ENCODE data around the gene CCRL2. TPM values are rescaled to one million over a fixed set of nuclear protein-coding genes. Genes with fewer than 3 reads are reported as not detected.

CCRL2 gene
- total RNA-seq, 1 experiment from 2014 or later = 1.2 TPM

DNA sequence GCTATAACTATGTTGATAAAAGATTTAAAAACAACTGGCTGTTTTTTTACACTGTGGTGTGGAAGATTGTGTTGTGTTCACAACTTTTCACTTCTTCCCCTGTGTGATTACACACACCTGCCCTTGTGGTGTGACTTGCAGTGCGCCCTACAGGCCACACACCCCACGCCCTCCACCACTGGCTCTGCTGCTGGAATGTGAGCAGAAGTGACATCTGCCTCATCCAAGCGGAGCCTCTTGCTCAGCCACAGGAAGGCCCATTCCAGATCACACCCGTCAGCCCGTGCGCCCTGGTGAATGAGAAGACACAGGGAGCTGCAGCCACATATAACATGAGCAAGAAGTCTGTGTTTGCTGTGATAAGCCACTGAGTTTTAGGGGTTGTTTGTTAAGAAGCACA lies 46.2 kb upstream of the CCRL2 start:
- no peaks in the 10 kb centered on the region for H3K27me3 ChIP-seq (ENCODE audit: insufficient read depth, low read depth)
- H3K4me1 ChIP-seq (replicated peaks; ENCODE audit: insufficient read depth) = peaks cover 8% of the 10 kb centered on the region
- H3K79me2 ChIP-seq (ENCODE audit: low read depth) = no peaks in the 10 kb centered on the region
- no peak overlapping the region for H2AFZ ChIP-seq
- CTCF ChIA-PET = interaction anchor here (0.6 kb wide), 1 partner anchor 390 kb away, joined by 8 read pairs; no protein-coding TSS in a partner anchor
- no peaks in the 10 kb centered on the region for H3K9me2 ChIP-seq (ENCODE audit: insufficient read depth)
- TF ChIP-seq, protein P1, sequence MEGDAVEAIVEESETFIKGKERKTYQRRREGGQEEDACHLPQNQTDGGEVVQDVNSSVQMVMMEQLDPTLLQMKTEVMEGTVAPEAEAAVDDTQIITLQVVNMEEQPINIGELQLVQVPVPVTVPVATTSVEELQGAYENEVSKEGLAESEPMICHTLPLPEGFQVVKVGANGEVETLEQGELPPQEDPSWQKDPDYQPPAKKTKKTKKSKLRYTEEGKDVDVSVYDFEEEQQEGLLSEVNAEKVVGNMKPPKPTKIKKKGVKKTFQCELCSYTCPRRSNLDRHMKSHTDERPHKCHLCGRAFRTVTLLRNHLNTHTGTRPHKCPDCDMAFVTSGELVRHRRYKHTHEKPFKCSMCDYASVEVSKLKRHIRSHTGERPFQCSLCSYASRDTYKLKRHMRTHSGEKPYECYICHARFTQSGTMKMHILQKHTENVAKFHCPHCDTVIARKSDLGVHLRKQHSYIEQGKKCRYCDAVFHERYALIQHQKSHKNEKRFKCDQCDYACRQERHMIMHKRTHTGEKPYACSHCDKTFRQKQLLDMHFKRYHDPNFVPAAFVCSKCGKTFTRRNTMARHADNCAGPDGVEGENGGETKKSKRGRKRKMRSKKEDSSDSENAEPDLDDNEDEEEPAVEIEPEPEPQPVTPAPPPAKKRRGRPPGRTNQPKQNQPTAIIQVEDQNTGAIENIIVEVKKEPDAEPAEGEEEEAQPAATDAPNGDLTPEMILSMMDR (conservative IDR thresholded peaks at IDR 0.05) = no peak
- TF ChIP-seq EZH2 (IDR thresholded peaks at IDR 0.05; ENCODE audit: low read depth) = no peak
- H3K4me2 ChIP-seq = 0 out of 2 replicates have a peak overlapping the region, but pooled peaks have one; percentile 24
- H3K36me3 ChIP-seq (ENCODE audit: low read depth) = no peaks in the 10 kb centered on the region
- H3K9me3 ChIP-seq (ENCODE audit: insufficient read depth, low read depth) = no peaks in the 10 kb centered on the region
- peaks cover 13% of the 10 kb centered on the region; the same call in 1 of the 2 replicates for H3F3A ChIP-seq (ENCODE audit: insufficient read depth, low read depth)
- intact Hi-C loops (cut with micrococcal nuclease; ENCODE audit: unreplicated experiment) = loop anchor here (1.0 kb wide), 1 partner anchor 198 kb away; no protein-coding TSS in a partner anchor
- no TSS peak for BruUV-seq (replicated peaks)
- no peaks in the 10 kb centered on the region for H4K20me1 ChIP-seq (ENCODE audit: insufficient read depth)
- peak overlapping the region; percentile 40 for H3K27ac ChIP-seq
- H3K4me3 ChIP-seq = no peak overlapping the region
- no peak for DNase-seq
- POLR2A ChIA-PET (ENCODE audit: unreplicated experiment) = no interaction called here

DNA sequence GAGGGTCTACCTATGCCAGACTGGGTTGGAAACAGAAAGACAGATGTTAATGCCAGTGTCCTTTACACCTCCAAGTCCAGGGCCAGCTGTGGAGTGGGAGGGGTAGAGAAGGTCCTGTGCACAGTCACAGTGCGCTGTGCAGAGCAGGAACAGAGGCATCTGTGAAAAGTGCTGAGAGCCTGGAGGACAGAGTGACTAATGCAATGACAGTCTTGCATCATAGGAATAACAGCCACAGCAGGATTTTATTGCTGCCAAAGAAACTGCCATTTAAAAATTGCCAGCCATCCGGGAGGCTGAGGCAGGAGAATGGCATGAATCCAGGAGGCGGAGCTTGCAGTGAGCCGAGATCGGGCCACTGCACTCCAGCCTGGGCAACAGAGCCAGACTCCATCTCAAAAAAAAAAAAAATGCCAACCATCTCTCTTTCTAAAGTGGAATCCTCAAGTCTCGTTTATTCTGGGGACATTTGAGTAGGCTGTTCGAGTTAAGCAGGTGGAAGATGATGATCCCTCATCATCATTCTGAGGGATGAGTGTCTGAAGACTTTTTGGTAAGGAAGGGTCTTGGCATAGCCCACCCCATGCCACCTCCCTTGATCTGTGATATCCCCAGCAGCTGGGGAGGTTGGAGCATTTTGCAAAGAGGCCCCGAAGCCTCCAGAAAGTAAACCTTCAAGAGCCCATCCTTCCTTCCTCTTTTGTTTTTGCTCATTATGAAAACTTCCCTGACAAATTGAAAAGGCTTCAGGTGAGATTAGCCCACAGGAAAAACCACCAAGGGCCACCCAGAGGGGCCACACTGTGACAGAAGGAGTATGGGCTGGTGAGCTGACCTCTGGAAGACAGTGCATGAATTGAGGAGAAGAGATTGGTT lies 45.4 kb upstream of the CCRL2 start:
- DNase-seq = peak; percentile 36 to 67
- intact Hi-C loops (cut with micrococcal nuclease; ENCODE audit: unreplicated experiment) = loop anchor here (1.0 kb wide), 1 partner anchor 198 kb away; no protein-coding TSS in a partner anchor
- no peak for TF ChIP-seq EZH2 (IDR thresholded peaks at IDR 0.05; ENCODE audit: low read depth)
- TF ChIP-seq, protein P1 (conservative IDR thresholded peaks at IDR 0.05) = no peak
- no TSS peak for BruUV-seq (replicated peaks)
- H3K27me3 ChIP-seq (ENCODE audit: insufficient read depth, low read depth) = no peaks in the 10 kb centered on the region
- ChIA-PET POLR2A (ENCODE audit: unreplicated experiment) (no interaction called here), CTCF (interaction anchor here (0.6 kb wide), 1 partner anchor 391 kb away, joined by 8 read pairs; no protein-coding TSS in a partner anchor)
- no peaks in the 10 kb centered on the region for H3K9me3 ChIP-seq (ENCODE audit: insufficient read depth, low read depth)
- no peak overlapping the region for H3K4me3 ChIP-seq
- no peaks in the 10 kb centered on the region for H4K20me1 ChIP-seq (ENCODE audit: insufficient read depth)
- H3K36me3 ChIP-seq (ENCODE audit: low read depth) = no peaks in the 10 kb centered on the region
- H3F3A ChIP-seq (ENCODE audit: insufficient read depth, low read depth) = peaks cover 13% of the 10 kb centered on the region; the same call in 1 of the 2 replicates
- H3K4me2 ChIP-seq = 0 out of 2 replicates have a peak overlapping the region, but pooled peaks have one; percentile 24
- no peak overlapping the region for H2AFZ ChIP-seq
- no peaks in the 10 kb centered on the region for H3K79me2 ChIP-seq (ENCODE audit: low read depth)
- no peaks in the 10 kb centered on the region for H3K9me2 ChIP-seq (ENCODE audit: insufficient read depth)
- peak overlapping the region; percentile 40 for H3K27ac ChIP-seq
- peaks cover 8% of the 10 kb centered on the region for H3K4me1 ChIP-seq (replicated peaks; ENCODE audit: insufficient read depth)

DNA sequence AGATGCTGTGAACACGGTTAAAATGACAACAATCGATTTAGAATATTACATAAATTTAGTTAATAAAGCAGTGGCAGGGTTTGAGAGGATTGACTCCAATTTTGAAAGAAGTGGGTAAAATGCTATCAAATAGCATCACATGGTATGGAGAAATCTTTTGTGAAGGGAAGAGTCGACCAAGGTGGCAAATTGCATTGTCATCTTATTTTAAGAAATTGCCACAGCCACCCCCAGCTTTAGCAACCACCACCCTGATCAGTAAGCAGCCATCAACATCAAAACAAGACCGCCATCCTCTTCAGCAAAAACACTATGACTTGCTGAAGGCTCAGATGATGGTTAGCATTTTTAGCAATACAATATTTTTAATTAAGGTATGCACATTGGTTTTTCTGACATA lies 42.0 kb upstream of the CCRL2 start:
- Histone ChIP-seq H3K4me1 (replicated peaks; ENCODE audit: insufficient read depth) (peaks cover 9% of the 10 kb centered on the region), H3K79me2 (ENCODE audit: low read depth) (no peaks in the 10 kb centered on the region), H3K36me3 (ENCODE audit: low read depth) (no peaks in the 10 kb centered on the region), H3K9me3 (ENCODE audit: insufficient read depth, low read depth) (no peaks in the 10 kb centered on the region), H3K4me3 (no peak overlapping the region), H2AFZ (no peak overlapping the region), H3K4me2 (no peak overlapping the region), H3K9me2 (ENCODE audit: insufficient read depth) (no peaks in the 10 kb centered on the region), H4K20me1 (ENCODE audit: insufficient read depth) (no peaks in the 10 kb centered on the region), H3F3A (ENCODE audit: insufficient read depth, low read depth) (peaks cover 13% of the 10 kb centered on the region; the same call in 1 of the 2 replicates), H3K27me3 (ENCODE audit: insufficient read depth, low read depth) (no peaks in the 10 kb centered on the region), H3K27ac (no peak overlapping the region)
- CTCF ChIA-PET = no interaction called here
- DNase-seq = no peak
- BruUV-seq (replicated peaks) = no TSS peak
- TF ChIP-seq EZH2 (IDR thresholded peaks at IDR 0.05; ENCODE audit: low read depth) = no peak
- TF ChIP-seq, protein P1 (conservative IDR thresholded peaks at IDR 0.05) = no peak
- intact Hi-C loops (cut with micrococcal nuclease; ENCODE audit: unreplicated experiment) = no loop called here
- POLR2A ChIA-PET (ENCODE audit: unreplicated experiment) = no interaction called here
